Panc1 (cell line): ENCODE results near the gene CELF2.

Experiments
- POLR2AphosphoS5 ChIP-seq: IDR thresholded peaks from 2 replicates; pipeline ENCODE4 v1.6.1; 2012; ENCODE audit warnings: mild to moderate bottlenecking, low read depth, low read length, moderate library complexity
- SIN3A ChIP-seq: IDR thresholded peaks from 2 replicates; pipeline ENCODE4 v1.6.1; 2012; ENCODE audit warnings: low read depth, mild to moderate bottlenecking, low read length, moderate library complexity, borderline replicate concordance; ENCODE audit not compliant: insufficient read depth
- TF ChIP-seq, protein P1 (sequence below): fragments of 450-650 bp; IDR thresholded peaks from 2 replicates; pipeline ENCODE4 v1.5.1; 2017; ENCODE audit warnings: mild to moderate bottlenecking
- TF ChIP-seq, protein P2 (sequence below), 2 experiments: IDR thresholded peaks; 2 replicates each; pipeline ENCODE4 v1.6.1; 2011 to 2012; ENCODE audit warnings: low read depth in 2 of 2, control low read depth in 1 of 2, low read length in 1 of 2, mild to moderate bottlenecking in 1 of 2, moderate library complexity in 1 of 2; ENCODE audit not compliant: insufficient read depth in 1 of 2

DNA sequence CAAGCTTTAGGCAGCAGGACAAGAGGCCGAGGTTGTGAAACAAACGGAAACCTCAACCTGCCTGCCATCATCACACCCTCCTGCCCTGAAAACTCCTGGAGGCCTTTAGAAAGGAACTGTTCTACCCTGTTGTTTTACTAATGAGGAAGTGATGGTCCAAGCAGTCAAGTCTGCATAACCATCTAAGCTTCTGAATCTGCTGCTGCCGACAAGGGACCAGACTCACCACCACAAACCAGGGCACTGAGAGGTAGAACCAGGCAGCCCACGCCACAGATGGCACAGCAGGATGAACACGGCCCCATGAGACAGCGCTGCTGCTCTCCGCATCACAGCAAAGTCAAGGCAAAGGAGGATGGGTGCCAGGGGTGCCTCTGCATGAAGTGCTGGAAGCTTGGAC lies 209.4 kb downstream of the CELF2 start:
- no peak for TF ChIP-seq POLR2AphosphoS5
- TF ChIP-seq, protein P1, sequence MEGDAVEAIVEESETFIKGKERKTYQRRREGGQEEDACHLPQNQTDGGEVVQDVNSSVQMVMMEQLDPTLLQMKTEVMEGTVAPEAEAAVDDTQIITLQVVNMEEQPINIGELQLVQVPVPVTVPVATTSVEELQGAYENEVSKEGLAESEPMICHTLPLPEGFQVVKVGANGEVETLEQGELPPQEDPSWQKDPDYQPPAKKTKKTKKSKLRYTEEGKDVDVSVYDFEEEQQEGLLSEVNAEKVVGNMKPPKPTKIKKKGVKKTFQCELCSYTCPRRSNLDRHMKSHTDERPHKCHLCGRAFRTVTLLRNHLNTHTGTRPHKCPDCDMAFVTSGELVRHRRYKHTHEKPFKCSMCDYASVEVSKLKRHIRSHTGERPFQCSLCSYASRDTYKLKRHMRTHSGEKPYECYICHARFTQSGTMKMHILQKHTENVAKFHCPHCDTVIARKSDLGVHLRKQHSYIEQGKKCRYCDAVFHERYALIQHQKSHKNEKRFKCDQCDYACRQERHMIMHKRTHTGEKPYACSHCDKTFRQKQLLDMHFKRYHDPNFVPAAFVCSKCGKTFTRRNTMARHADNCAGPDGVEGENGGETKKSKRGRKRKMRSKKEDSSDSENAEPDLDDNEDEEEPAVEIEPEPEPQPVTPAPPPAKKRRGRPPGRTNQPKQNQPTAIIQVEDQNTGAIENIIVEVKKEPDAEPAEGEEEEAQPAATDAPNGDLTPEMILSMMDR: no peak
- TF ChIP-seq SIN3A: no peak
- TF ChIP-seq, protein P2, sequence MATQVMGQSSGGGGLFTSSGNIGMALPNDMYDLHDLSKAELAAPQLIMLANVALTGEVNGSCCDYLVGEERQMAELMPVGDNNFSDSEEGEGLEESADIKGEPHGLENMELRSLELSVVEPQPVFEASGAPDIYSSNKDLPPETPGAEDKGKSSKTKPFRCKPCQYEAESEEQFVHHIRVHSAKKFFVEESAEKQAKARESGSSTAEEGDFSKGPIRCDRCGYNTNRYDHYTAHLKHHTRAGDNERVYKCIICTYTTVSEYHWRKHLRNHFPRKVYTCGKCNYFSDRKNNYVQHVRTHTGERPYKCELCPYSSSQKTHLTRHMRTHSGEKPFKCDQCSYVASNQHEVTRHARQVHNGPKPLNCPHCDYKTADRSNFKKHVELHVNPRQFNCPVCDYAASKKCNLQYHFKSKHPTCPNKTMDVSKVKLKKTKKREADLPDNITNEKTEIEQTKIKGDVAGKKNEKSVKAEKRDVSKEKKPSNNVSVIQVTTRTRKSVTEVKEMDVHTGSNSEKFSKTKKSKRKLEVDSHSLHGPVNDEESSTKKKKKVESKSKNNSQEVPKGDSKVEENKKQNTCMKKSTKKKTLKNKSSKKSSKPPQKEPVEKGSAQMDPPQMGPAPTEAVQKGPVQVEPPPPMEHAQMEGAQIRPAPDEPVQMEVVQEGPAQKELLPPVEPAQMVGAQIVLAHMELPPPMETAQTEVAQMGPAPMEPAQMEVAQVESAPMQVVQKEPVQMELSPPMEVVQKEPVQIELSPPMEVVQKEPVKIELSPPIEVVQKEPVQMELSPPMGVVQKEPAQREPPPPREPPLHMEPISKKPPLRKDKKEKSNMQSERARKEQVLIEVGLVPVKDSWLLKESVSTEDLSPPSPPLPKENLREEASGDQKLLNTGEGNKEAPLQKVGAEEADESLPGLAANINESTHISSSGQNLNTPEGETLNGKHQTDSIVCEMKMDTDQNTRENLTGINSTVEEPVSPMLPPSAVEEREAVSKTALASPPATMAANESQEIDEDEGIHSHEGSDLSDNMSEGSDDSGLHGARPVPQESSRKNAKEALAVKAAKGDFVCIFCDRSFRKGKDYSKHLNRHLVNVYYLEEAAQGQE (IDR thresholded peaks at IDR 0.05; ENCODE audit: insufficient read depth in 1 of 2, low read depth in 2 of 2, low read length in 1 of 2): no peak
